Activated T-cell treated with anti-CD3 and anti-CD28 coated beads for 24 hours (primary cell): Measurements from ENCODE around the gene FANCG.

Experiments used
- DNase-seq: peaks from one replicate; pipeline ENCODE4 v3.0.0-alpha.2; 2020; ENCODE audit warnings: low read depth

Gene FANCG

DNA sequence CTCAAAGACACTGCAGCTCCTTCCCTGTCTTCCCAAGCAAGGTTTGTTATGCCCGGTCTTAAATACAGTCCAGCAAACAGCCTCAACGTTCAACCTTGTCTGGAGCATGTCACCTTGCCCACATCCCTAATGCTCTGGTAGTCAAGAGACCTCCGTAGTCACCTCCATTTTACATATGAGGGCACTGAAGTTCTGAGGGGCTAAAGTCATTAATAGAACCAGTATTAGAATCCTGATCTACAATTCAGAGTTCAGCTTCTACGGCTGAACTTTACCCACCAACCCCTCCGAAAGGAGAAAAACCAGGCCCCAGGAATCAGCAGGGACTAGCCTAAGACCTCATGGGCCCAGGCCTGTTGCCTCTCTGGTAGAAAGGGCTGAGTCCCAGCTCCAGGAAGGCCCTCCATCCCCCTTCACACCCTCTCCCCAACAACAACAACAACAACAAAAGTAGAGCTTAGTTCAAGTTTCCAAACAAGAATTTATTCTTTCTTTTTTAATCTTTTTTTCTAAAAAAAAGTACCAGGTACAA, 24.0 kb upstream of the FANCG start:
- DNase-seq = no peak

DNA sequence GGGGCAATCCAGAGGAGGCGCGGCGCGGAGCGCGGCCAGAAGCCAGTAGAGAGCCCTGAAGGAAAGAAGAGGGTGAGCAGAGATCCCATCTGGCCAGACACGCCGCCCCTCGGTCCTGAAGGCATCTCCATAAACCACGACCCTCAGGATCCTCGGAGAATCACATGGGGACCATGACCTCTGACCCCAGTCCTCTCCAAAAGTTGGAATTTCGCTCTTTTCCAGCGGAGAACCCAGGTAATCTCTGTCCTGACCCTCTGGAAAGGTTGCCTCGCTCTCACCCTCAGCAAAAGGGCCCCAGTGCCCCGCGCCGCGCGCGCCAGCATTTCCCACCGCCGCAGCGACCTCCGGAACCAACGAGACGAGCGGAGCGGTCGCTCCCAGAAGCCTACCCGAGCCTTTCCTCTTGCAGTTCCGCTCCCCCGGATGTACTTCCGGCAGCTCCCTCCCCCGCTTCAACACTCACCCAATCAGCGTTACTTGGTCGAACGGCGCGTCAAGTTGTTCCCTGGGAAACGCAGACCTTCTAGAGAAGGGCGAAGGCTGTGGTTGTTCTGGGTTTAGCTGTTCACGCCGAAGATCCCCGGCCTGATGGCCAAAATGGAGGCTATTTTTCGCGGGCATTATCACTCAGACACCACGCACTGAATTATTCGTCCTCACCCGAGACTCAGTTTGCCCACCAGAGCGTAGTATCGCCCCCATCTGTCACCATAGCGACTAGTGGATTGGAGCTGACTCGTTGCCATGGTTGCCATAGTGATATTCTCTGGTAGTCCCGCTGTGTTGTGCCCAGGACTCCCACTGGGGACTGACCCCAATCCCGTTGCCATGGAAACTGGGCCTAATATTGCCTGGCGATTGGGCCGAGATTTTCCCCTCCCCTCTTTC, 23.3 kb upstream of the FANCG start, which contains the start of gene STOML2:
STOML2 (minus strand) TSS at position 363 of the 891 bp plus-strand sequence; CDS start at position 326, 37 bp downstream.
- DNase-seq = peak; percentile 92

- DNase-seq = no peak
These were observed 22.7 kb upstream of the FANCG start for GRCh38 chr9:35102465-35102768.

- DNase-seq = no peak
These were observed 17.8 kb upstream of the FANCG start for GRCh38 chr9:35097573-35097972.

GRCh38 chr9:35096035-35096849, 16.5 kb upstream of the FANCG start, which contains the start of gene PIGO:
PIGO (minus strand) TSS chr9:35096591; CDS start chr9:35095565, 1,026 bp downstream.
- DNase-seq = peak; percentile 87

- no peak for DNase-seq
These were observed 11.8 kb upstream of the FANCG start for GRCh38 chr9:35091536-35091935.

DNA sequence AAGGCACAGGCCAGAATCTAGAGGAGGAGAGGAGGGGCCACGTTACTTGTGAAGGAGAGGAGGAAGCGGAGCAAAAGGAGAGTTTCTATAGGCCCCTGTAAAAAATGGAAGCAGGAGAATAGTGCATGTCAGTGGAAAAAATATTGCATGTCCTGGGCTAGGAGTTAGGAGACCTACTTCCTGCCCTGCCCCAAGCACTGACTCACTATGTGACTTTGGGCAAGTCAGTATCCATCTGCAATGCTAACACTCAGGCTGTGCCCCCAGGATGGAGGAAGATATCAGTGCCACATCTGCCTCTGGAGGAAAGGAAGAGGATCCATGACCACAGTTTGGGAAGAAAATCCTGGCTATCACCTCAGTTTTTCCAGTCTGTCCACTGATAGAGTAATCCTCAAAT, 9.7 kb upstream of the FANCG start:
- no peak for DNase-seq

DNA sequence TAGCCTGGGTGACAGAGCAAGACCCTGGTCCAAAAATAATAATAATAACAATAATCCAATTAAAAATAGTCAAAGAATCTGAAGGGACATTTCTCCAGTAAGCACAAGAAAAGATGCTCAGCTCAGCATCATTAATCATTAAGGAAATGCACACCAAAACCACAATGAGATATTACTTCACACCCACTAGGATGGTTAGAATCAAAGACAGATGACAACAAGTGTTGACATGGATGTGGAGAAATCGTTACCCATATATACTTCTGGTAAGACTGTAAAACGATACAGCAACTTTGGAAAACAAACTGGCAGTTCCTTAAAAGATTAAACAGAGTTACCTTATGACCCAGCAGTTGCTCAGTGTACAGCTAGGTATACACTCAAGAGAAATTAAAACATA, 5.3 kb upstream of the FANCG start:
- no peak for DNase-seq

- DNase-seq = no peak
These were observed 709 bp downstream of the FANCG start for GRCh38 chr9:35079041-35079425.

- DNase-seq = no peak
These were observed 1.7 kb downstream of the FANCG start for GRCh38 chr9:35078066-35078465.

GRCh38 chr9:35076848-35077247, 2.9 kb downstream of the FANCG start:
- no peak for DNase-seq

- no peak for DNase-seq
These were observed 4.4 kb downstream of the FANCG start for GRCh38 chr9:35075358-35075757.

DNA sequence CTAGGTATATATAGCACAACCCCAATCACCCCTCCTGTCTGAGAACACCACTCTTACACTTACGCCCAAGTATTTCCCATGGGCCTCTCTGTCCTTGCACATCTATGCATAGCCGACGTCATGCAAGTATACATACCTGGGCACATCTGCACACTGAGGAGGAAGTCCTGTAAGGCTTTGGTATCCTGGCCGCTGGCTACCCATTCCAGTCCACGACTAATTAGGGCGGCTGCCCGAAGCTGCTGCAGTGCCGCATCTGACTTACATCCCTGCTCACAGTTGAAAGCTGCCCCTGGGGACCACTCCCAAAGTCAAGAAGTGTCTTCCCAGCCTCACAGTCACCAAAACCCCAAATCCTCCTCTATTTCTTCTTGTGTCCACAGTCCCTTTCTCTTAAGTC, 5.0 kb downstream of the FANCG start:
- DNase-seq = no peak

GRCh38 chr9:35074141-35074540, 5.6 kb downstream of the FANCG start:
- no peak for DNase-seq

- no peak for DNase-seq
These were observed 6.5 kb downstream of the FANCG start for GRCh38 chr9:35073279-35073612.

- peak; percentile 98 for DNase-seq
These were observed 7.1 kb downstream of the FANCG start, which contains the start of gene VCP for GRCh38 chr9:35072461-35073278. VCP (minus strand) TSS chr9:35072625; CDS start chr9:35072353, 272 bp downstream.

DNA sequence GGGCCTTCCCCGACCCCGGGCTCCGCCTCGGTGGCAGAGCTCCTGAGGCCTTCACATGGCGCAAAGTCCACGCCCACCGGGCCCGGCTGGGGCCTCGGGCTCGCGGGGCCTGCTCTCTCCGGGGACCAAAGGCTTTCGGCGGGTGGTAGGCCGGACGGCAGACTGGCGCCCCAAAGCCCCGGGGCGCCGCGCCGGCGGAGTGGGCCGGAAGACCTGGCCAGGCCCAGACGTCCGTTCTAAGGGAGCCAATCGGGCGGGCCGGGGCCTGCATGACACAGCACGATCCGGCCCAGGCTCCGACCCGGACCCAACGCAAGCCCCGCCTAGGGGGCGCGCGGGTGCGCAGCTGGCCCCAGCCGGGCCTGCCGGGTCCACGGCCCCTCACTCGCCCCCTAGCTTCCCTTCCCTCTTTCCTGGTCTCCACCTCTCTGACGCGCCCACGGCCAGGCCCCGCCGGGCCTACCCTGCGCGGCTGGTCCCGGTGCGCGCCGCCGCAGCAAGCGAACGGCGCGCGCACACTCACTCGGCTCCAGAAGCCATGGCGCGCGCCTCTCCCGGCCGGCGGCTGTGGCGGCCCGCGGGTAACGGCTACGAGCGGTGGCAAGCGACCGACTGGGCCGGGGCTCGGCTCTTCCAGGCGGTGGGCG, 7.8 kb downstream of the FANCG start:
- DNase-seq = peak; percentile 66

GRCh38 chr9:35070823-35071813, 8.6 kb downstream of the FANCG start:
- no peak for DNase-seq

GRCh38 chr9:35069020-35069419, 10.7 kb downstream of the FANCG start:
- no peak for DNase-seq

DNA sequence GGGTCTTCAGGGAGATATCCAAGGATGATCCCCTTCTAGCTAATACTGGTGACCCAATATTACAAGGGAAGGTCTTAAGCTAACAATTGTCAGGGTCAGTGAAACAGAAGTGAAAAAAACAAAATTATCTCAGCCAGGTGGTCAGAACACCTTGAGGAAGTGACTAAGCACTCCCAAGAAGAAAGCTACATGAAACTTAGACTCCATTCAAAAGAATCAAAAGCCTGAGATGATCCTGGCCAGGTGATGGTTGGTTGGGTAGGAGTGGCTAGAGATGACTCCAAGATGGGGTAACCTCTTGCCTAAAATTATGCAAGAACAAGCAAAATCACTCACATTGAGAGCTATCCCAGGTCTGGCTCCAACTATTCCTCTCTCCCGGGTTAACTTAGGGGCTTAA, 12.7 kb downstream of the FANCG start:
- no peak for DNase-seq
